GM10248 (cell line): ENCODE results near the gene SYT14.
"Not testable (repeated sequence)": the region's sequence is repeated elsewhere in the genome, so short reads cannot be mapped to it uniquely, and the experiment has no call there.

Experiments
- CTCF ChIA-PET: fragments of 300-600 bp; sonication (Branson Sonifier 250); formaldehyde crosslinking; extraction: SDS; loops from one replicate; lab custom pipeline; 2021; ENCODE audit warnings: antibody characterized with exemption; lab: Yijun Ruan, JAX
- POLR2A ChIA-PET: fragments of 350-650 bp; sonication (Branson Sonifier 250); formaldehyde crosslinking; extraction: SDS; loops from one replicate; lab custom pipeline; 2020; ENCODE audit warnings: antibody characterized with exemption; lab: Yijun Ruan, JAX
- DNase-seq: peaks from one replicate; pipeline ENCODE4 v3.0.0; 2012; ENCODE audit errors: extremely low spot score
- CTCF ChIP-seq: IDR thresholded peaks from 2 replicates; pipeline ENCODE4 v1.5.1; 2012; ENCODE audit warnings: mild to moderate bottlenecking, low read depth; ENCODE audit errors: extremely low read depth, missing control alignments, control extremely low read depth

Gene SYT14

GRCh38 chr1:210027994-210028393 is 90.0 kb downstream of the SYT14 start:
- CTCF ChIA-PET = interaction anchor here (1.4 kb wide), 1 partner anchor 15 kb away, joined by 4 read pairs; no protein-coding TSS in a partner anchor
- POLR2A ChIA-PET = no interaction called here
- DNase-seq = no peak
- TF ChIP-seq CTCF = no peak

- no peak for DNase-seq
Observed at GRCh38 chr1:210031473-210031872, 93.5 kb downstream of the SYT14 start.

GRCh38 chr1:210043058-210043457 is 105.0 kb downstream of the SYT14 start:
- TF ChIP-seq CTCF = no peak
- POLR2A ChIA-PET = no interaction called here
- no peak for DNase-seq
- CTCF ChIA-PET = no interaction called here

More at GRCh38 chr1:210031473-210031872, 93.5 kb downstream of the SYT14 start:
- CTCF ChIA-PET = no interaction called here
- POLR2A ChIA-PET = no interaction called here
- TF ChIP-seq CTCF = no peak

GRCh38 chr1:210049616-210050015 is 111.6 kb downstream of the SYT14 start:
- TF ChIP-seq CTCF = no peak
- DNase-seq = no peak
- POLR2A ChIA-PET = no interaction called here
- CTCF ChIA-PET = no interaction called here

GRCh38 chr1:210050491-210050890 is 112.5 kb downstream of the SYT14 start:
- CTCF ChIA-PET, POLR2A ChIA-PET: not testable (repeated sequence)

GRCh38 chr1:210053126-210053525 is 115.1 kb downstream of the SYT14 start:
- no peak for DNase-seq
- ChIA-PET POLR2A (no interaction called here), CTCF (no interaction called here)
- no peak for TF ChIP-seq CTCF

More at GRCh38 chr1:210050491-210050890, 112.5 kb downstream of the SYT14 start:
- not testable (repeated sequence) for DNase-seq

GRCh38 chr1:210057593-210057992 is 119.6 kb downstream of the SYT14 start:
- TF ChIP-seq CTCF = no peak
- ChIA-PET CTCF (no interaction called here), POLR2A (no interaction called here)
- no peak for DNase-seq
